GM15510 (cell line): ENCODE results near the gene RIPOR2.
A peak's percentile ranks its signal among the peaks of the same experiment; 100 is the strongest.

ENCODE experiments used
- POLR2A ChIP-seq: IDR thresholded peaks from 3 replicates; pipeline ENCODE4 v1.6.1; 2011; ENCODE audit warnings: borderline replicate concordance; ENCODE audit not compliant: insufficient read length; ENCODE audit errors: extremely low read depth

Gene RIPOR2, protein sequence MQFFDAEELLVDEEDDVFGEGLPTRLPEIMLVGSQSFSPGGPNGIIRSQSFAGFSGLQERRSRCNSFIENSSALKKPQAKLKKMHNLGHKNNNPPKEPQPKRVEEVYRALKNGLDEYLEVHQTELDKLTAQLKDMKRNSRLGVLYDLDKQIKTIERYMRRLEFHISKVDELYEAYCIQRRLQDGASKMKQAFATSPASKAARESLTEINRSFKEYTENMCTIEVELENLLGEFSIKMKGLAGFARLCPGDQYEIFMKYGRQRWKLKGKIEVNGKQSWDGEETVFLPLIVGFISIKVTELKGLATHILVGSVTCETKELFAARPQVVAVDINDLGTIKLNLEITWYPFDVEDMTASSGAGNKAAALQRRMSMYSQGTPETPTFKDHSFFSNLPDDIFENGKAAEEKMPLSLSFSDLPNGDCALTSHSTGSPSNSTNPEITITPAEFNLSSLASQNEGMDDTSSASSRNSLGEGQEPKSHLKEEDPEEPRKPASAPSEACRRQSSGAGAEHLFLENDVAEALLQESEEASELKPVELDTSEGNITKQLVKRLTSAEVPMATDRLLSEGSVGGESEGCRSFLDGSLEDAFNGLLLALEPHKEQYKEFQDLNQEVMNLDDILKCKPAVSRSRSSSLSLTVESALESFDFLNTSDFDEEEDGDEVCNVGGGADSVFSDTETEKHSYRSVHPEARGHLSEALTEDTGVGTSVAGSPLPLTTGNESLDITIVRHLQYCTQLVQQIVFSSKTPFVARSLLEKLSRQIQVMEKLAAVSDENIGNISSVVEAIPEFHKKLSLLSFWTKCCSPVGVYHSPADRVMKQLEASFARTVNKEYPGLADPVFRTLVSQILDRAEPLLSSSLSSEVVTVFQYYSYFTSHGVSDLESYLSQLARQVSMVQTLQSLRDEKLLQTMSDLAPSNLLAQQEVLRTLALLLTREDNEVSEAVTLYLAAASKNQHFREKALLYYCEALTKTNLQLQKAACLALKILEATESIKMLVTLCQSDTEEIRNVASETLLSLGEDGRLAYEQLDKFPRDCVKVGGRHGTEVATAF

DNA sequence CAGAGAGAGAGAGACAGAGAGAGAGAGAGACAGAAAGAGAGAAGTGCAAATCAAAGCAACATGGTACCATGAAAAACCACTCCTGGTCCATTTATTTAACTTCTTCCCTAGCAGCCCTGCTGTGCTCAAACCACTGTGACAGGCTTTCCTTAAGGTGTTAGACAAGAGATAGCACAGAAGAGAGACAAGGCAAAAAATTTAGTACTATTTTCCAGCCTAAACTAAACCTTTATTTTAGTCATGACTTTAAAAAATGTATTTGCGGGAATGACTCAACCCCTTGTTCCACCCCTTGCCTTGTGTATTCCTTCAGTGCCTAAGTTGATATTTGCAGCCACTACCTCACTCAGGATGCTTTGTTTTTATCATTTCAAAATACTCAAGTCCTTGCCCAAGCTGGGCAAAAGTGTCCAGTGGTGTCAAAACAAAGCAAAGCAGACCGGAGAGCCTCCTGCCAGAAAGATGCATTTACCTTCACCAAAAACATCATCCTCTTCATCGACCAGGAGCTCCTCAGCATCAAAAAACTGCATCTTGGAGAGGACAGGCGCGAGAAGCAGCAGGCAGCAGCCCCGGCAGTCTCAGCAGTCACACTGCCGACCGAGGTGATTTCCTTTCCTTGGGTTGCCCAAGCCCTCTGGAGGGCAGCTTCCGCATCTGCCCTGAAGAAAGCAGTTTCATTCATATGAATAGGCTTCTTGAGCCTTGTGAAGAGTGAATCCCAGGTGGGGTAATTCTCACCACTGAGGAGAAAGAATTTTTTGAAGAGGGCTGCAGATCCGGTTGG, at the start of gene RIPOR2:
RIPOR2 (minus strand) TSS at position 595 of the 787 bp plus-strand sequence; CDS start at position 533, 62 bp downstream.
- peak; percentile 34 for TF ChIP-seq POLR2A

DNA sequence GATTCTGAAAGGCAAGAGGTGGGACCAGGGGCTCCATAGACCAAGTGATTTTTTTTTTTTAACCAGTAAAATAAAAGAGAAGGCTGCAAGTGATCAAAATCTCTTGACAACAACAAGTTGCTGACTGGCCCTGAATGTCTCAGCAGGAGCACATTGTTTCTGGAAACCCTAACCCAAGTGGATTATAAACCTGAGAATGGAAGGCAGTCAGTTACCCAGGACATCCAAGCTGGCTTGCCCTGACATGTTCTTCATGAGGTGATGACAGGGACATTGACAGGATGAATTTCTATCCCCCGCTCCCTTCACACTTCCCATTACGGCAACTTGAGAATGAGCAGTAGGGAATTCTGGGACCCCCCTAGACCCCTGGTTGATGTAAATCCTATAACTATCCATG, 49.6 kb upstream of the RIPOR2 start:
- no peak for TF ChIP-seq POLR2A

DNA sequence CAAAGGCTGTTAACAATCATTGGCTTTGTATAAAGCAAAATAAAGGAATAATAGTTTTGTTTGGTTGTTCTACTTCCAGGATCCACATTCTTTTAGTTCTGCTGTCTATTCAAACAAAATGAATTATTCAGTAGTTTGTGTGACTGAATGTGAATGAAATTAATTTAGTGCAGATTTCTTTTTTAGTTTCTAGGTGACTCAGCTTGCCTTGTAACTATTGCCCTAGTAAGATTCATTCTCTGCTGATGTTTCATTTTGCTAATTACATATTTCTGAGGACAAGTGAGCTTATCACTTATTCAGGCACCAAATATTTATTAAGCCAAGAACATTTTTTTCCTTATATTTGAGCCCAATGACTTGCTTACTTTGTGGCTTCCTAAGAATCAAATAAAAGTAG, 46.5 kb upstream of the RIPOR2 start:
- TF ChIP-seq POLR2A, result no peak

DNA sequence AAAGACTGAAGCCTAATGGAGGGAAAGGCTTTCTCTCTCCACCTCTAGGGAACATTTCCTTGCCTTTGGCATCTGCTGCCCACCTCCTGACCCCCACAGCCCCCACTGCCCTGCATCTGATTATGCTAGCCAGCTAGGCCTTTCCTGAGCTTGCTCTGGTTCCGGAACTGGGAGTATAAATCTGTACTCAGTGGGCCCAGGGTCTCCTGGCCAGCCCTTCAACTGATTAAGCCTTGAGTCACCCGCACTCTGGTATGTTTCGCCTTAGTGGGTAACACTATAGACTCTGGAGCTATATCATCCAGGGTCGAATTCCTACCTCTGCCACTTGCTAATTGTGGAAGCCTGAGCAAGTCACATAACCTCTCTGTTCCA, 45.6 kb upstream of the RIPOR2 start:
- TF ChIP-seq POLR2A, result no peak

DNA sequence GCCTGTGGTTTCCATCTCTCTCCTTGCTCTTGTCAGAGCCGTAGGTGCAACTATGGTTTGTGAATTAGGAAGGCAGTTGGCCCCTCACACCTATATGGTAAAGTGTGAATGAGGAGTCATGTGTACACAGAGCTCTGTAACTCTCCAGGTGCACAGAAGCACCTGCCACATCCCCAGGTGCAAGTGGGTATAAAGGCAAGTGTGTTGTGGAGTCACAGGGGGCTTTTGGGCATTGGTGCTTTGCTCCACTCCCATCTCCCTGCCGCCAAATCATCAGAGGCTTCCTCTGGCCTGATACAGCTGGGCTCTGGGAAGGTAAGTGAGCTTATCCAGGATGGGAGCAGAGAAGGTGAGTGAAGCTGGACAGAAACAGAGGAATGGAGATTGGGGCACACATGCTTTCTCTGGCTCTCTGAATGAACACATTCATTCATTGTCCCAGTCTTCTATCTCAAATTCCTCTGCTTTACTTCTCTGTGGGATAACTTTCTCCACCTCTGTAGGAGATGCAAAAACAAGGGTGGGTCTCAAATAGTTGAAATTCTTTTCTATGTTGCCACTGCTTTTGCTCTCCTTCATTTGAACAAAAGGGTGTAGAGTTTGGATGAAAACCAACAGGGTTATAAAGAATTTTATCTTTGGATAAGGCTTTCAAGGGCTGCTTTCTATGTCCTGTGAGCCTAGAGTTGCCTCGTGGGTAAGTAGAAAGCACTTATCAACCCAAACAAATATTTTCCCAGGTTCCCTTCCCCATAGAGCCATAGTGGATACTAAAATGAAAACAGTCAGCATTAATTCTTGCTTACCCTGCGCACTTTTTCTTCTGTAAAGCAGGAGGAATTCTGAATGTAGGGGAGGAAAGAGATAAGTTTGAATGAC, 45.0 kb upstream of the RIPOR2 start:
- no peak for TF ChIP-seq POLR2A

DNA sequence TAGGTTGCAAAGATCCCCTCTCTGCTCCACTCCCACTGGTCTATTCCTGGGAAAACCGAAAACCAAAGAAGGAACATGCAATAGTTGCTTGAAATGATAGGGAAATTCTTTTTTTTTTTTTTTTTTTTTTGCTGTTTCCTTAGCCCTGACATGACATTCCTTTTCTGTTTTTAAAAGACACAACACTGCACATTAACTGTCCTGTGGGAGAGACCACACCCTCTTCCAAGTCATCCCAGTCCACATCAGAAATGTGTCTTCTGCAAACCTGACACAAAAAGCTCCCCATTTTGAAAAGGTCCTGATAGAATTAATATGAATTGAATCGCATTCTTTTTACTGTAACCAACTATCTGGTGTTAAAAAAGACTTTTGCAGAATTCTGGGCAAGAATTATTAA, 43.4 kb upstream of the RIPOR2 start:
- TF ChIP-seq POLR2A, result no peak

DNA sequence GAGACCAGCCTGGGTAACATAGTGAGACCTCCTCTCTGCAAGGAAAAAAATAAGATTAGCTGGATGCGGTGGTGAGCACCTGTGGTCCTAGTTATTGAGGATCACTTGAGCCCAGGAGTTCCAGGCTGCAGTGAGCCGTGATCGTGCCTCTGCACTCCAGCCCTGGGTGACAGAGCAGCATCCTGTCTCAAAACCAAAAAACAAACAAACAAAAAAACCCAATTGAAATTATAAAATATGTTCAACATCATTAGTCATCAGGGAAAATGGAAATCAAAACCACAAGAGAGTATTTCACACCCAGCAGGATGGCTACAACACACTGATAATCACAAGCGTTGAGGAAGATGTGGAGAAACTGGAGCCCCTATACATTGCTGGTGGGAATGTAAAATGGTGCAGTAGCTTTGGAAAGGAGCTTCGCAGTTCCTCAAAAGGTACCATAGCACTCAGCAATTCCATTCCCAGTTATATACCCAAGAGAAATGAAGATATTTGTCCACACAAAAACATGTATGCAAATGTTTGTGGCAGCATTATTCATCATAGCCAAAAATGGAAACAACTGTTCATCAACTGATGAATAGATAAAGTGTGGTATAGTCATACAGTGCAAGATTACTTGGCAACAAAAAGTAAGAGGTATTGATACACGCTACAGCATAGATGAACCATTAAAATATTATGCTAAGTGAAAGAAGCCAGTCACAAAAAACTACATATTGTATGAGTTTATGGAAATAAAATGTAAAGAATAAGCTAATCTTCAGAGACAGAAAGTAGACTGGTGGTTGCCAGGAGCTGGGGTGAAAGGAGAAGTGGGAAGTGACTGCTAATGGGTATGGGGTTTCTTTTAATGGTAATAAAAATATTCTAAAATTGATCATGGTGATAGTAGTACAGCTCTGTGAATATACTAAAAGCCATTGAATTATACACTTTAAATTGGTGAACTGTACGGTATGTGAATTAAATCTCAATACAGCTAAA, 38.7 kb upstream of the RIPOR2 start:
- no peak for TF ChIP-seq POLR2A

DNA sequence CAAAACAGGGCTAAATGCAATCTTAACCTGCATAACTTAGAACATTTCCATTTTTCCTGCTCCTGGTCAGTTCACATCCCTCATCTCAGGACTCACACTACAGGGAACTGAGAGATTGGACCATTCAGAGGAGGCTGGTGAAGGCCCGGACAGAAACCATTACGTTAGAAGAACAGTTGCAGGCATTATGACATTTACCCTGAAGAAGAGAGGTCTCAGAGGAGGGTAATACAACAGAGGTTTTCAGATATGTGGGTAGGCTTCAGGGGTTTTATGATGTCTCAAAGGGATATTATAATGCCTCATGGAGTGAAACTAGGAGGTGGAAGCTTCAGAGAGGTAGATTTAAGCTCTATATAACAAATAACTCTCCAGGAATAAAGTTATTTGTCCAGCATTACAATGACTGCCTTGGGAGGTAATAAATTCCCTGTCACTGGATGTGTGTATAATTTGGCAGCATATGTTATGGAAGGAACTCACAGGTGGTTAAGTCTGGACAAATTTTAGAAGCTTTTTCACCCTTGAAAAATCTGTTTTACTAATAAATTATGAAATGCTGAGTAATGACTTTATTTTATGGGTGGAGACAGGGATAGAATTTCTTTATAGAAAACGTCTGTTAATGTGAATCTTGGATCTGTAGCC, 36.7 kb upstream of the RIPOR2 start:
- no peak for TF ChIP-seq POLR2A

DNA sequence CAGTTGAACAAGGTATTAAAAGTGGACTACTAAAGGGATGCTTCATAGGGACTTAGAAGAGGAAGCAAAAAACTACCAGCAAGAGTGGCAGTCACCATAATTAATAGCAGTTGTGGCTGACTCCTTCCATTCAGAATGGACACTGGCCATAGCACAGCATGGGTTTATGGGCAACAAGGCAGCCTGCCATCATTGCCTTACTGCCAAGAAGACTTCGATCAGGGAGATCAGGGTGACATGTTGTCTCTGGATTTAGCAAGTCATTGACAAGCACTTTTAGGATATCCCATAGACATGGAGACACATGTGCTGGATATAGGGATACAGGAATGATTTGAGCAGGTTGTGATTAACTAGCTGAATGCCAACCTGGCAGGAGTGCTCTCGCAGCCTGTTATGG, 35.3 kb upstream of the RIPOR2 start:
- TF ChIP-seq POLR2A, result no peak

DNA sequence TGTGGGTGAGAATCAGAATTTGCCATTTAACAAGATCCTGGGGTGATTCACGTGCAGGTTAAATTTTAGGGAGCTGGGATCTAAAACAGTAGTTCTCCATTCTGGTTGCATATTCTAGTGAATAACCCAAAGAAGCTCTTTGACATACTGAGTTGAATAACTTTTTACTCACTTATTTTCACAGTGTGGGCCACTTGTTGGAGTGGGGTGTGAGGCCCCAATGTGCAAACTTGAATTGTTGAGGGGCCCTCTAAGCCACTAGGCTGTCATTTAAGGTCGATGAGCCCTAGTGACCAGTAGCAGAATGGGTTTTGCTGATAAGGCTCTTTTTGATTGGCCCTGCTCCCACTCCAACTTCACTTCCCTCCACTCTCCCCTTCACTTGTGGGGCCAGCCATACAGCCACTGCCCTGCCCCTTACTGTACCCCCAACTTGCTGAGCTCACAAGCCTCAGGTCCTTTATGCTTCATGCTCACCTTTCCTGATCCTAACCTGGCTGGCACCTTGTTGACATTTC, 33.6 kb upstream of the RIPOR2 start:
- TF ChIP-seq POLR2A, result no peak

DNA sequence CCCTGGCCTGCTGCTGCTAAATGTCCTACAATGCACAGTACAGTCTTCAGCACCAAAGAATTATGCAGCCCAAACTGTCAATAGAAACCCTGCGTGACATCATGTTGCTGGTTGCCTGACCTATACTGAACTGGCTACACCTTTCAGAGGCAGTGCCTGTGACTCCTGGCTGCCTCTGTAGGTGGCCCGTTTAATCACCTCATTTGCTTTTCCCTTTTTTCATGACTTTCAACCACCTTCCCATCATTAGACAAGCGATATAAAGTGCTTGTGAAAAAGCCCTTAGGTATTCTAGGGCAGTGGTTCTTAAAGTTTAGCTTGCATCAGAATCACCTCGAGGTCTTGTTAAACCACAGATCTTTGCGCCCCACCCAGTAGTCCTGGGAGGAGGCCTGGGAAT, 33.0 kb upstream of the RIPOR2 start:
- TF ChIP-seq POLR2A, result no peak

DNA sequence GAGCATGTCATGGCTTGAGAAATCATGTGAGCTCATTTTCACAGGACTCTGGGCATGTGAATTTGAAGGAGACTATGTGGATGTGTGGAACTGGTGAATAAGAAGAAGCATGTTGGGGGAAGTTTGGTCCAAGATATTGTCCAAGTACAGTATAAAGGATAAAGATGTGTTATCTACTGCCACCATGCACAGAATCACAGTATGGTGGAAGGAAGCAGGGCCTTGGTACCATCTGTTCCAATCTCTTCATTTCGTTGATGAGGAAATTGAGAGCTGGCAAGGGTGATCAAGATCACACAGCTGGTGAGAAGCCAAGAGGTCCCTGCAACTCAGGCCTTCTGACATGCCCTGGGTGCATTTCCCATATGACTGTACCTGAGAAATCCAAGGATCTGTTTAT, 31.5 kb upstream of the RIPOR2 start:
- TF ChIP-seq POLR2A, result no peak
